CD14-positive monocyte (primary cell): ENCODE data around the gene TIAM2. TPM values are rescaled to one million over a fixed set of nuclear protein-coding genes. Genes with fewer than 3 reads are reported as not detected.

Source experiments
- DNase-seq, 3 donors: peaks; one replicate each; pipeline ENCODE4 v3.0.0-alpha.2; 2011 to 2022
- H2AFZ ChIP-seq: 2 replicates; pipeline ENCODE4 v1.6.0; 2012; ENCODE audit warnings: mild to moderate bottlenecking, low read depth, low read length, inconsistent platforms; ENCODE audit not compliant: insufficient read depth, poor library complexity, severe bottlenecking
- H3K27ac ChIP-seq, 2 donors: 1 replicate in 1 of 2; 2 replicates in 1 of 2; pipeline ENCODE4 v1.5.1; 2012 to 2013; ENCODE audit warnings: low read length in 2 of 2, control low read depth in 1 of 2, inconsistent platforms in 1 of 2, low read depth in 1 of 2, mild to moderate bottlenecking in 1 of 2
- H3K27me3 ChIP-seq, 2 donors: one replicate each; pipeline versions ENCODE4 v1.6.0 to v1.6.1; 2011 to 2013; ENCODE audit warnings: low read length in 2 of 2; ENCODE audit not compliant: control insufficient read depth in 2 of 2, insufficient read depth in 2 of 2
- H3K36me3 ChIP-seq, 2 donors: replicated peaks in 1 of 2; 1 replicate in 1 of 2; 2 replicates in 1 of 2; pipeline versions ENCODE4 v1.5.1 to v1.6.1; 2012 to 2013; ENCODE audit warnings: low read length in 2 of 2, control low read depth in 1 of 2, inconsistent platforms in 1 of 2, mild to moderate bottlenecking in 1 of 2; ENCODE audit not compliant: insufficient read depth in 2 of 2, control insufficient read depth in 1 of 2
- H3K4me1 ChIP-seq, 2 donors: 1 replicate in 1 of 2; 2 replicates in 1 of 2; pipeline versions ENCODE4 v1.5.1 to v1.6.1; 2012 to 2013; ENCODE audit warnings: low read length in 2 of 2, control low read depth in 1 of 2, inconsistent platforms in 1 of 2, mild to moderate bottlenecking in 1 of 2, moderate library complexity in 1 of 2; ENCODE audit not compliant: insufficient read depth in 2 of 2, control insufficient read depth in 1 of 2
- H3K4me2 ChIP-seq: replicated peaks from 2 replicates; pipeline ENCODE3; 2012; ENCODE audit warnings: low read length, moderate library complexity, mild to moderate bottlenecking; ENCODE audit not compliant: poor library complexity, severe bottlenecking; ENCODE audit errors: extremely low read depth
- H3K4me3 ChIP-seq, 3 experiments: fragments of 200-600 bp in 1 of 3; sonication (generic) in 1 of 3; replicated peaks in 1 of 3; 1 replicate in 2 of 3; 2 replicates in 1 of 3; pipeline ENCODE4 v1.5.1; 2011 to 2013; ENCODE audit warnings: low read length in 3 of 3, mild to moderate bottlenecking in 3 of 3, control low read depth in 2 of 3, low read depth in 2 of 3, inconsistent platforms in 1 of 3, moderate library complexity in 1 of 3
- H3K79me2 ChIP-seq: 2 replicates; pipeline ENCODE4 v1.6.0; 2012; ENCODE audit warnings: mild to moderate bottlenecking, control low read depth, inconsistent platforms, low read length, moderate library complexity; ENCODE audit not compliant: insufficient read depth
- H3K9ac ChIP-seq: 2 replicates; pipeline ENCODE4 v1.6.0; 2017; ENCODE audit warnings: low read length, mild to moderate bottlenecking; ENCODE audit not compliant: insufficient read depth, poor library complexity, severe bottlenecking
- H3K9me3 ChIP-seq, 2 donors: replicated peaks in 1 of 2; 1 replicate in 1 of 2; 2 replicates in 1 of 2; pipeline versions ENCODE4 v1.5.1 to v1.6.1; 2012 to 2013; ENCODE audit warnings: low read length in 2 of 2, control low read depth in 1 of 2; ENCODE audit not compliant: control insufficient read depth in 1 of 2, insufficient read depth in 1 of 2
- H4K20me1 ChIP-seq: 2 replicates; pipeline ENCODE4 v1.6.0; 2012; ENCODE audit warnings: mild to moderate bottlenecking, low read length, control low read depth, moderate library complexity; ENCODE audit not compliant: insufficient read depth
- H3K27ac Mint-ChIP-seq, 7 donors: one replicate each; pipeline ENCODE4 v1.8.0; 2020; ENCODE audit warnings: mild to moderate bottlenecking in 7 of 7, mixed read lengths in 7 of 7, moderate library complexity in 6 of 7, inconsistent platforms in 2 of 7
- H3K27me3 Mint-ChIP-seq, 3 donors: one replicate each; pipeline ENCODE4 v1.8.0; 2021 to 2022; ENCODE audit warnings: low read depth in 3 of 3, mild to moderate bottlenecking in 3 of 3, mixed read lengths in 3 of 3, moderate library complexity in 3 of 3, inconsistent platforms in 1 of 3
- H3K36me3 Mint-ChIP-seq, 2 donors: one replicate each; pipeline ENCODE4 v1.8.0; 2020; ENCODE audit warnings: mixed read lengths in 2 of 2, inconsistent platforms in 1 of 2, mild to moderate bottlenecking in 1 of 2
- H3K4me1 Mint-ChIP-seq: one replicate; pipeline ENCODE4 v1.8.0; 2020; ENCODE audit warnings: mild to moderate bottlenecking, mixed read lengths
- H3K4me3 Mint-ChIP-seq, 2 donors: one replicate each; pipeline ENCODE4 v1.8.0; 2020; ENCODE audit warnings: mild to moderate bottlenecking in 2 of 2, mixed read lengths in 2 of 2, moderate library complexity in 1 of 2
- H3K9me3 Mint-ChIP-seq, 7 donors: one replicate each; pipeline ENCODE4 v1.8.0; 2020 to 2022; ENCODE audit warnings: mixed read lengths in 7 of 7, mild to moderate bottlenecking in 6 of 7, moderate library complexity in 6 of 7, inconsistent platforms in 2 of 7
- CTCF ChIP-seq: fragments of 200-600 bp; IDR thresholded peaks from one replicate; pipeline ENCODE4 v1.8.0; 2022; ENCODE audit warnings: antibody characterized with exemption, mild to moderate bottlenecking
- WGBS: methylation state at CpG from one replicate; pipeline ENCODE4 v1.1.5; 2013; ENCODE audit warnings: missing lambda C conversion rate; ENCODE audit not compliant: insufficient coverage; 5-methylcytosine and 5-hydroxymethylcytosine counted together
- intact Hi-C, 2 donors: fragments of 100-400 bp; cut with micrococcal nuclease; formaldehyde crosslinking; loops; one replicate each; pipeline versions ENCODE4 v1.15.0 to v1.15.1; 2023
- polyA plus RNA-seq, 3 donors: library from polyadenylated mRNA; depleted of rRNA in 1 of 3; unstranded in 2 of 3; stranded (reverse) in 1 of 3; fragments of 300-500 nt in 2 of 3; fragments of >200 nt in 1 of 3; fragmentation: Illumina TruSeq in 2 of 3; gene quantifications; 1 replicate in 2 of 3; 2 replicates in 1 of 3; pipeline ENCODE4 v1.2.3, GENCODE V29; 2012 to 2021

The TIAM2 gene
- polyA plus RNA-seq, 3 donors, result 0.25 to 4.2 (median 0.67) TPM

GRCh38 chr6:155075930-155076695, 81.0 kb downstream of the TIAM2 start:
- no peak overlapping the region for H3K9ac ChIP-seq
- no peaks in the 10 kb centered on the region for H3K27me3 ChIP-seq
- peaks cover 0 to 2% (median 0%) of the 10 kb centered on the region in 3 donors for H3K27me3 Mint-ChIP-seq
- H3K9me3 ChIP-seq, result no peaks in the 10 kb centered on the region
- no peak for TF ChIP-seq CTCF
- WGBS, result 79% methylated on average over 4 of the region's 12 CpGs
- H3K79me2 ChIP-seq, result no peaks in the 10 kb centered on the region
- H3K9me3 Mint-ChIP-seq, result peaks cover 0 to 3% (median 0%) of the 10 kb centered on the region in 7 donors
- peaks cover 20% of the 10 kb centered on the region for H3K4me1 Mint-ChIP-seq
- no peaks in the 10 kb centered on the region for H3K4me1 ChIP-seq
- H4K20me1 ChIP-seq, result no peaks in the 10 kb centered on the region
- no peak overlapping the region for H3K4me3 ChIP-seq
- no peak overlapping the region for H2AFZ ChIP-seq
- intact Hi-C loops, result no loop called here
- DNase-seq, result no peak
- no peak overlapping the region for H3K27ac ChIP-seq
- no peaks in the 10 kb centered on the region for H3K36me3 ChIP-seq
- H3K27ac Mint-ChIP-seq, result no peak overlapping the region
- no peaks in the 10 kb centered on the region for H3K36me3 Mint-ChIP-seq
- H3K4me3 Mint-ChIP-seq, result no peak overlapping the region
- H3K4me2 ChIP-seq, result no peak overlapping the region

GRCh38 chr6:155077331-155077730, 82.2 kb downstream of the TIAM2 start:
- peaks cover 21% of the 10 kb centered on the region for H3K4me1 Mint-ChIP-seq

More at GRCh38 chr6:155077331-155077730, 82.2 kb downstream of the TIAM2 start:
- TF ChIP-seq CTCF, result no peak
- Histone ChIP-seq H3K9me3 (no peaks in the 10 kb centered on the region), H3K36me3 (no peaks in the 10 kb centered on the region), H2AFZ (no peak overlapping the region), H3K4me2 (no peak overlapping the region), H3K9ac (no peak overlapping the region), H3K27me3 (no peaks in the 10 kb centered on the region), H3K27ac (no peak overlapping the region), H3K4me1 (no peaks in the 10 kb centered on the region), H4K20me1 (no peaks in the 10 kb centered on the region), H3K4me3 (no peak overlapping the region), H3K79me2 (no peaks in the 10 kb centered on the region)
- Mint-ChIP-seq H3K27ac (no peak overlapping the region), H3K9me3 (peaks cover 0 to 3% (median 0%) of the 10 kb centered on the region in 7 donors), H3K36me3 (no peaks in the 10 kb centered on the region), H3K4me3 (no peak overlapping the region), H3K27me3 (peaks cover 0 to 6% (median 0%) of the 10 kb centered on the region in 3 donors)
- DNase-seq, result no peak
- intact Hi-C loops, result no loop called here
- no CpG with 5 or more reads among the region's 7 CpGs for WGBS
